GM10847 (cell line): ENCODE data around the gene TRIOBP.

Source experiments
- POLR2A ChIP-seq: IDR thresholded peaks from 2 replicates; pipeline ENCODE4 v1.6.1; 2011; ENCODE audit not compliant: insufficient read length; ENCODE audit errors: extremely low read depth

Gene TRIOBP

GRCh38 chr22:37701141-37701786 is 4.4 kb downstream of the TRIOBP start:
- TF ChIP-seq POLR2A = no peak

DNA sequence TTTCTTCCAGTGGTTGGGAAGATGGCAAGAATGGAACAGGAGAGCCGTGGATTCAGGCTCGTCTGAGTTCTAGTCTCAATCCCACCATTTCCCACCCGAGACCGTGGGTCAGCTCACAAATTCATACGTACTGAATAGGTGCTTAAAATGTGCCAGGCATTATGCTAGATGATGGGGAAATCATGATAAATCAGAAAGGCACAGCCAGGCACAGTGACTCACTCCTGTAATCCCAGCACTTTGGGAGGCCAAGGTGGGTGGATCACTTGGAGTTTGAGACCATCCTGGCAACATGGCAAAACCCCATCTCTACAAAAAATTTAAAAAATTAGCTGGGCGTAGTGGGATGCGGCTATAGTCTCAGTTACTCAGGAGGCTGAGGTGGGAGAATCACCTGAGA is 7.1 kb downstream of the TRIOBP start:
- no peak for TF ChIP-seq POLR2A

DNA sequence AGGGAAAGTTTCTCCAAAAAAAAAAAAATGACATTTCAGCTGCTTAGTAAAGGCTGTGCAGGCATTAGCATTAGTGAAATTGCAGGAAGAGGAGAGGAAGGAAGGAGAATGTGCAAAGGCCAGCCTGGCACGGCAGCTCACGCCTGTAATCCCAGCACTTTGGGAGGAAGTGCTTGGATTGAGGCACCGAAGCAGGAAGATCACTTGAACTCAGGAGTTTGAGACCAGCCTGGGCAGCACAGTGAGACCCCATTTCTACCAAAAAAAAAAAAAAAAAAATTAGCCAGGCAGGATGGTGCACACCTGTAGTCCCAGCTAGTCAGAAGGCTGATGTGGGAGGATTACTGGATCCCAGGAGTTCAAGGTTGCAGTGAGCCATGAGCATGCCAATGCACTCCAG is 7.8 kb downstream of the TRIOBP start:
- no peak for TF ChIP-seq POLR2A

DNA sequence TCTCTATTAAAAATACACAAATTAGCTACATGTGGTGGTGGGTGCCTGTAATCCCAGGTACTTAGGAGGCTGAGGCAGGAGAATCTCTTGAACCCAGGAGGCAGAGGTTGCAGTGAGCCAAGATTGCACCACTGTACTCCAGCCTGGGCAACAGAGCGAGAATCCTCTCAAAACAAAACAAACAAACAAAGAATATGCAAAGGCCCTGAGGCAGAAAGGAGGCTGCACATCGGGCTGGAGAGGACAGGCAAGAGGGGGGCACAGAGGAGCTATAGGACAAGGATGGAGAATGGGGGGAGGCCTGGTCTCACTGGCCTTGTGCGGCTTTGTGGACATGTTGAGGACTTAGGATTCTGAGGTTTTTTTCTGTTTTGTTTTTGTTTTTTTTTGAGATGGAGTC is 8.4 kb downstream of the TRIOBP start:
- TF ChIP-seq POLR2A = no peak

DNA sequence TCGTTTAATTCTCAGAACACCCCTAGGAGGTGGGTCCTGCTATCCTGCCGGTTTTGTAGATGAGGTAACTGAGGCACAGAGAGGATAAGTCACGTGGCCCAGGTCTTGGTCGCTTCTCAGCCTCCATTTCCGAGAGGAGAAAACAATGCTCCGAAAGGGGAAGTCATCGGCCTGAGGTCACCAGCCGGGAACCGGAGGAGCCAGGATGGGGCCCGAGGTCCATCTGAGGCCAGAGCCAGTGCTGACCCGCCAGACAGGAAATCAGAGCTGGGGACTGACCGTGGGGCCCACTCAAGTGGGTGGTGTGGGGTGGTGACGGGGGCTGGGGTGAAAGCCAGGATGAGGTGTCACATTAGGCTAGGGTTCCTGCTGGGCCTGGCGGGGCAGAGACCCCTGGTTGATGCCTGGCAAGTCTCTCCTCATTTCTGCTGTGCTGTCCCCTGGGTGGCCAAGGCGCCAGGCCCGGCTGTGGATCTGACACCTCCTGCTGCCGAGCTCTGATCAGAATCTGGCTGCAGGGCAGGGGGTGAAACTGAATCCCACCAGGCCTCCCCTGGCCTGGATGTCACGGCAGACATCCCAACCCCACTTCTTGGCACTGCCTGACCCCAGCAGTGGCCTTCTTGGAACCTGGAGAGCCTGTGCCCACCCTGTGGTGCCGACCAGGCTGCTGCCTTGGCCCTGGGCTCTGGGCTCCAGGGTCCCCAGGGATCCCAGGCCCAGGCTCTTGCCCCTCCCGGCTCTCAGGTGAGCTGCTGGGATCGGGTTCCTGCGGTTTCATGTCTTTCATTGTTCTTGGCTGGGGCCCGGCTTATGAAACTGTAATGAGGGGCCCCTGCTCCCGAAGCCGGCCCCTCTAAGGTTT is 12.0 kb downstream of the TRIOBP start:
- no peak for TF ChIP-seq POLR2A

DNA sequence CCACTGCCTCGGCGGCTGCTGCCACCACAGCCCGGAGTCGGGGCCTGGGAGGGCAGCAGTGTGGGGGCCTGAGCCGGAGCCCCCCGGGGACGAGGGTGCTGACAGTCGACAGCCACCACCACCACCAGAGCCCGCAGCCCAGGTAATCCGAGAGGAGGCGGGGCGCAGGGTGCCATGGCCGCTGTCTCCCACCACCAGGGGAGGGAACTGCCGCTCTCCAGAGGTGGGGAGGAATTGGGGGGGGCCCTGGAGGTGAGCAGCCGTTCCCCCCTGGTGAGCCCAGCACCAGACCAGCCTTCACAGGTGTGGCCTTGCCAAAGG is 12.6 kb downstream of the TRIOBP start:
- TF ChIP-seq POLR2A = no peak

GRCh38 chr22:37710675-37711074 is 13.8 kb downstream of the TRIOBP start:
- no peak for TF ChIP-seq POLR2A

GRCh38 chr22:37711490-37711889 is 14.6 kb downstream of the TRIOBP start:
- no peak for TF ChIP-seq POLR2A

DNA sequence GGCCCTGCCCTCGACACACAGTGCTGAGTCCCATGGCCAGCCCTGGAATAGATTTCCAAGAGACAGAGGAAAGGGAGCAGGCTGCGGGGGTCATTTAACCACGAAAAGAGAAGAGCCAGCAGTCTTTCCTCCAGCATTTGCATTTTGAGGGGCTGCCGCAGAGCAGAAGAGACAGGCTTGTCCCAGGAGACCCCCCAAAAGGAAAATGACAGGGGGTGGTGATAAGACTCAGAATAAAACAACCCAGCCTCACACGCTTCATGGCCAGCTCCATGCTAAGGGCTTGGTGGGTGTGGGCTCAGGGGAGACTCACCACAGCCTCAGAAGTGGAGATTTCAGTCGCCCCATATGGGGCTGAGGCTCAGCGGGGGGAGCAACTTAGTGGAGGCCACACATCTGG is 16.9 kb downstream of the TRIOBP start:
- TF ChIP-seq POLR2A = no peak

DNA sequence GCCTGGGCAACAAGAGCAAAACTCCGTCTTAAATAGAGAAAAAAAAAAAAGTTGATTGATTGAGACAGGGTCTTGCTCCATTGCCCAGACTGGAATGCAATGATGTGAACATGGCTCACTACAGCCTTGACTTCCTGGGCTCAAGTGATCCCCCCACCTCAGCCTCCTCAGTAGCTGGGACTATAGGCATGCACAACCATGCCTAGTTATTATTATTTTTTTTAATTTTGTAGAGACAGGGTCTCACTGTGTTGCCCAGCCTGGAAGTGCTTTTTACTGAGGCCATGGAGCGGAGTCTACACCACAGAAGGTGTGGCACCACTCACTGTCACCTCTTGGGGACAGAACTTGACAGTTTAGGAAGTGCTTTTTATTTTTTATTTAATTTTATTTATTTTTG is 17.8 kb downstream of the TRIOBP start:
- TF ChIP-seq POLR2A = no peak

DNA sequence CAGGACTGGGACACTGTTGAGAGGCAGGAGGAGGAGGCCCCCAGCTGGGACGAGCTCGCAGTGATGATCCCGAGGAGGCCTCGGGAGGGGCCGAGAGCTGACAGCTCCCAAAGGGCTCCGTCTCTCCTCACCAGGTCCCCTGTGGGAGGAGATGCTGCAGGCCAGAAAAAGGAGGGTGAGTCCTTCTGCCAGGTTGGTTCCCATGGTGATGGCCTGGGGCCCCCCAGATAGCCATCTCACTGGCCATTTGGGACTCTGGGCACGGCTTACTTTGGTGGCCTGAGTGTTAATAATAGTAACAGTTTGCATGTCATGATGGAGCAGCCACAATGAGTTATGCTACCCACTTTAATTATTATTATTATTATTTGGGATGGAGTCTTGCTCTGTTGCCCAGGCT is 18.9 kb downstream of the TRIOBP start:
- no peak for TF ChIP-seq POLR2A

GRCh38 chr22:37716708-37717107 is 19.9 kb downstream of the TRIOBP start:
- no peak for TF ChIP-seq POLR2A

DNA sequence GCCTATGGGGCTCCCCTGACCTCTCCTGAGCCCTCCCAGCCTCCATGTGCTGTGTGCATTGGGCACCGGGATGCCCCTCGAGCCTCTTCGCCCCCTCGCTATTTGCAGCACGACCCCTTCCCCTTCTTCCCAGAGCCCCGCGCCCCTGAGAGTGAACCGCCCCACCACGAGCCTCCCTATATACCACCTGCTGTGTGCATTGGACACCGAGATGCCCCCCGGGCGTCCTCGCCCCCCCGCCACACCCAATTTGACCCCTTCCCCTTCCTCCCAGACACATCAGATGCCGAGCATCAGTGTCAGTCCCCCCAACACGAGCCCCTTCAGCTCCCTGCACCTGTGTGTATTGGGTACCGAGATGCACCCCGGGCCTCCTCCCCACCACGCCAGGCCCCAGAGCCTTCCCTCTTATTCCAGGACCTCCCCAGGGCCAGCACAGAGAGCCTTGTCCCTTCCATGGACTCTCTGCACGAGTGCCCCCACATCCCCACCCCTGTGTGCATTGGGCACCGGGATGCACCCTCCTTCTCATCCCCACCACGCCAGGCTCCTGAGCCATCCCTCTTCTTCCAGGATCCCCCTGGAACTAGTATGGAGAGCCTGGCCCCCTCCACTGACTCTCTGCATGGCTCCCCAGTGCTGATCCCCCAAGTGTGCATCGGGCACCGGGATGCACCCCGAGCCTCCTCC is 28.8 kb downstream of the TRIOBP start:
- no peak for TF ChIP-seq POLR2A

- TF ChIP-seq POLR2A = no peak
Measured at GRCh38 chr22:37726241-37726887, 29.5 kb downstream of the TRIOBP start.

GRCh38 chr22:37728620-37729019 is 31.8 kb downstream of the TRIOBP start:
- TF ChIP-seq POLR2A = no peak
